GM12878 (cell line): ENCODE results near the gene PFDN4. TPM values are rescaled to one million over a fixed set of nuclear protein-coding genes. Genes with fewer than 3 reads are reported as not detected.
A peak's percentile ranks its signal among the peaks of the same experiment; 100 is the strongest.

ENCODE experiments used
- ATAC-seq: fragments of 200-7000 bp; cut with Tn5 transposase; 3 replicates; pipeline ENCODE4 v1.9.1; 2020; ENCODE audit warnings: mild to moderate bottlenecking, moderate library complexity
- BruUV-seq: library from RNA; stranded (reverse); fragments of 400-500 nt; replicated peaks from 2 replicates; lab custom pipeline; 2021; lab: Mats Ljungman, UMichigan
- CTCF ChIA-PET: fragments of 300-600 bp; sonication (Branson Sonifier 250); formaldehyde crosslinking; extraction: SDS; loops from one replicate; lab custom pipeline; 2021; ENCODE audit warnings: inconsistent platforms; lab: Yijun Ruan, JAX
- POLR2A ChIA-PET: fragments of 350-600 bp; formaldehyde crosslinking; extraction: SDS; loops from one replicate; lab custom pipeline; 2021; ENCODE audit warnings: inconsistent platforms; lab: Charles Lee
- RAD21 ChIA-PET: fragments of 300-600 bp; sonication (Branson Sonifier 250); formaldehyde crosslinking; loops from one replicate; lab custom pipeline; 2023; ENCODE audit warnings: antibody characterized with exemption; ENCODE audit not compliant: unreplicated experiment; lab: Charles Lee
- SMC1A ChIA-PET: fragments of 300-600 bp; sonication (Branson Sonifier 250); formaldehyde crosslinking; loops from one replicate; lab custom pipeline; 2023; ENCODE audit not compliant: unreplicated experiment, uncharacterized antibody; lab: Charles Lee
- DNase-seq: peaks from one replicate; pipeline ENCODE4 v3.0.0-alpha.2; 2011; ENCODE audit warnings: low read depth, low spot score
- FAIRE-seq: peaks from 3 replicates; lab custom pipeline; 2011; peaks lifted over from hg19 to GRCh38; lab: Jason Lieb, UNC
- H2AFZ ChIP-seq: 2 replicates; pipeline ENCODE4 v1.6.0; 2011; ENCODE audit warnings: low read depth, low read length, control low read depth; ENCODE audit not compliant: control insufficient read depth
- H3K27ac ChIP-seq: 2 replicates; pipeline ENCODE4 v1.5.1; 2011; ENCODE audit warnings: control low read depth; ENCODE audit not compliant: control insufficient read depth, insufficient read depth
- H3K27me3 ChIP-seq, 2 experiments: replicated peaks in 1 of 2; 2 replicates each; pipeline versions ENCODE4 v1.6.0 to v1.6.1; 2011; ENCODE audit warnings: low read length in 1 of 2; ENCODE audit not compliant: control insufficient read depth in 2 of 2, insufficient read depth in 2 of 2
- H3K36me3 ChIP-seq, 2 experiments: 2 replicates each; pipeline ENCODE4 v1.5.1; 2011; ENCODE audit warnings: low read length in 1 of 2; ENCODE audit not compliant: control insufficient read depth in 2 of 2, insufficient read depth in 2 of 2
- H3K4me1 ChIP-seq: 2 replicates; pipeline ENCODE4 v1.6.1; 2011; ENCODE audit warnings: mild to moderate bottlenecking, low read length, moderate library complexity, mixed read lengths; ENCODE audit not compliant: control insufficient read depth, insufficient read depth
- H3K4me2 ChIP-seq: 2 replicates; pipeline ENCODE4 v1.6.0; 2011; ENCODE audit warnings: control low read depth; ENCODE audit not compliant: control insufficient read depth, insufficient read depth
- H3K4me3 ChIP-seq: fragments of 200-600 bp; sonication (generic); 2 replicates; pipeline ENCODE4 v1.5.1; 2016
- H3K79me2 ChIP-seq: 2 replicates; pipeline ENCODE4 v1.6.0; 2011; ENCODE audit warnings: low read length; ENCODE audit not compliant: control insufficient read depth, insufficient read depth
- H3K9ac ChIP-seq: 2 replicates; pipeline ENCODE4 v1.8.0; 2011; ENCODE audit warnings: low read length, control low read depth, mixed read lengths; ENCODE audit not compliant: control insufficient read depth, insufficient read depth
- H3K9me3 ChIP-seq: replicated peaks from 3 replicates; pipeline ENCODE4 v1.5.1; 2011; ENCODE audit warnings: mild to moderate bottlenecking, low read length; ENCODE audit not compliant: control insufficient read depth, insufficient read depth
- H4K20me1 ChIP-seq: 2 replicates; pipeline ENCODE4 v1.6.0; 2011; ENCODE audit not compliant: control insufficient read depth, insufficient read depth
- ATF7 ChIP-seq: fragments of 450-650 bp; IDR thresholded peaks from 2 replicates; pipeline ENCODE4 v1.6.1; 2016; ENCODE audit warnings: low read depth, mild to moderate bottlenecking
- CBFB ChIP-seq: IDR thresholded peaks from 2 replicates; pipeline ENCODE4 v1.6.1; 2016; ENCODE audit warnings: antibody characterized with exemption, low read depth
- EGR1 ChIP-seq, 2 experiments: IDR thresholded peaks; 1 replicate in 1 of 2; 2 replicates in 1 of 2; pipeline ENCODE4 v1.6.1; 2011 to 2012; ENCODE audit warnings: low read depth in 2 of 2, low read length in 2 of 2, borderline replicate concordance in 1 of 2, mild to moderate bottlenecking in 1 of 2, moderate library complexity in 1 of 2
- ETV6 ChIP-seq, 2 experiments: fragments of 450-650 bp in 1 of 2; IDR thresholded peaks in 1 of 2; conservative IDR thresholded peaks in 1 of 2; 2 replicates each; pipeline ENCODE4 v1.6.1; 2014; ENCODE audit warnings: antibody characterized with exemption in 1 of 2, borderline replicate concordance in 1 of 2, low read depth in 1 of 2, mild to moderate bottlenecking in 1 of 2, moderate library complexity in 1 of 2
- MTA2 ChIP-seq: fragments of 450-650 bp; IDR thresholded peaks from 2 replicates; pipeline ENCODE4 v1.6.1; 2016; ENCODE audit warnings: low read depth, mild to moderate bottlenecking, moderate library complexity
- NFXL1 ChIP-seq: fragments of 450-650 bp; IDR thresholded peaks from 2 replicates; pipeline ENCODE4 v1.6.1; 2017; ENCODE audit warnings: antibody characterized with exemption, mild to moderate bottlenecking, borderline replicate concordance
- PAX5 ChIP-seq: IDR thresholded peaks from 2 replicates; pipeline ENCODE4 v1.6.1; 2011; ENCODE audit warnings: low read depth, low read length, borderline replicate concordance
- RFX5 ChIP-seq: IDR thresholded peaks from 2 replicates; pipeline ENCODE4 v1.6.1; 2011; ENCODE audit warnings: low read depth, low read length, improper control_type of control experiment
- ZNF217 ChIP-seq: fragments of 450-650 bp; IDR thresholded peaks from 2 replicates; pipeline ENCODE4 v1.6.1; 2017; ENCODE audit warnings: antibody characterized with exemption, mild to moderate bottlenecking
- WGBS: methylation state at CpG from one replicate; pipeline ENCODE4 v1.1.6; 2016; ENCODE audit warnings: low lambda C conversion rate; ENCODE audit not compliant: insufficient replicate concordance, insufficient coverage; ENCODE audit errors: missing lambda C conversion rate; 5-methylcytosine and 5-hydroxymethylcytosine counted together
- in situ Hi-C: fragments of 300-500 bp; cut with MboI; formaldehyde crosslinking; loops from 9 replicates; pipeline ENCODE4 v1.14.3; 2018; ENCODE audit warnings: mixed read lengths
- intact Hi-C: fragments of 100-400 bp; cut with micrococcal nuclease; formaldehyde crosslinking; loops from one replicate; pipeline ENCODE4 v1.14.2; 2022; ENCODE audit not compliant: unreplicated experiment
- polyA plus RNA-seq, 11 experiments: library from polyadenylated mRNA; depleted of rRNA in 4 of 11; unstranded in 6 of 11; stranded (reverse) in 5 of 11; fragments of >200 nt; fragmentation: Nextera tagmentation in 4 of 11; fragmentation: Illumina TruSeq in 1 of 11; extraction: Ambion mirVana in 4 of 11; extraction: Trizol in 1 of 11; gene quantifications; 1 replicate in 1 of 11; 2 replicates in 10 of 11; pipeline versions ENCODE4 v1.2.1 to v1.2.3, GENCODE V29; 2011 to 2016; ENCODE audit warnings: inconsistent platforms in 2 of 11, missing spikeins in 2 of 11, low read depth in 1 of 11
- total RNA-seq, 4 experiments: library from RNA; depleted of rRNA in 3 of 4; stranded (reverse); fragments of >200 nt in 3 of 4; fragmentation: Illumina TruSeq in 1 of 4; extraction: Trizol in 1 of 4; gene quantifications; 2 replicates each; pipeline versions ENCODE4 v1.2.1 to v1.2.3, GENCODE V29; 2013 to 2021
- TF ChIP-seq, protein P1 (sequence below): fragments of 450-650 bp; IDR thresholded peaks from 2 replicates; pipeline ENCODE4 v1.6.1; 2018; ENCODE audit warnings: mild to moderate bottlenecking, low read depth, moderate library complexity; ENCODE audit not compliant: partially characterized antibody

The PFDN4 gene
- total and polyA plus RNA-seq, 10 of the 15 experiments (the other 5 are each of a cell fraction or from before 2014, with no cell fraction given) = 36.9 to 136 (median 82.8) TPM

DNA sequence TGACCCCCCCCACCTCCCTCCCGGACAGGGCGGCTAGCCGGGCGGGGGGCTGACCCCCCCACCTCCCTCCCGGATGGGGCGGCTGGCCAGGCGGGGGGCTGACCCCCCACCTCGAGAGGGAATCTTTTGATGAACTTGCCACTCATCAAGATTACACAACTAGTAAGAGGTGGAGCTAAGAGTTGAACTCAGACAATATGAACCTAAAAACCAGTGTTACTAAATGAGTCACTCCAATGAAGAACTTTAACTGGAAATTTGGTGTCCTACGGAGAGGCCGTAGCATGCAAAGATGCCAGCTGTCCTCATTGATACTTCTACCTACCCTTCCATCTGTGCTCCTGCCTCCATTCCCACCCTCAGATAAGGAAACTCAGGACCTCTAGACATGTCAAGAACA is 42.8 kb downstream of the PFDN4 start:
- H3K4me2 ChIP-seq = no peak overlapping the region
- no peaks in the 10 kb centered on the region for H4K20me1 ChIP-seq
- in situ Hi-C loops (no loop called here), intact Hi-C loops (no loop called here)
- H3K79me2 ChIP-seq = no peaks in the 10 kb centered on the region
- no peaks in the 10 kb centered on the region for H3K27me3 ChIP-seq
- H3K36me3 ChIP-seq = no peaks in the 10 kb centered on the region
- H3K4me1 ChIP-seq = no peaks in the 10 kb centered on the region
- TF ChIP-seq NFXL1 (0 out of 2 replicates have a peak, but pooled peaks have one; percentile 18), CBFB (no peak)
- H3K9me3 ChIP-seq = no peaks in the 10 kb centered on the region
- POLR2A ChIA-PET = no interaction called here
- FAIRE-seq = no peak
- SMC1A ChIA-PET = no interaction called here
- WGBS = 60% methylated on average over 2 of the region's 10 CpGs
- no peak overlapping the region for H3K27ac ChIP-seq
- H2AFZ ChIP-seq = no peak overlapping the region
- ATAC-seq = no peak
- no peak overlapping the region for H3K9ac ChIP-seq
- CTCF ChIA-PET = interaction anchor here (0.6 to 1.1 kb wide), 2 partner anchors 9 to 43 kb away, joined by 3 read pairs; partner anchors contain the start of gene PFDN4
- no TSS peak for BruUV-seq
- RAD21 ChIA-PET = no interaction called here
- H3K4me3 ChIP-seq = no peak overlapping the region
- DNase-seq = no peak

DNA sequence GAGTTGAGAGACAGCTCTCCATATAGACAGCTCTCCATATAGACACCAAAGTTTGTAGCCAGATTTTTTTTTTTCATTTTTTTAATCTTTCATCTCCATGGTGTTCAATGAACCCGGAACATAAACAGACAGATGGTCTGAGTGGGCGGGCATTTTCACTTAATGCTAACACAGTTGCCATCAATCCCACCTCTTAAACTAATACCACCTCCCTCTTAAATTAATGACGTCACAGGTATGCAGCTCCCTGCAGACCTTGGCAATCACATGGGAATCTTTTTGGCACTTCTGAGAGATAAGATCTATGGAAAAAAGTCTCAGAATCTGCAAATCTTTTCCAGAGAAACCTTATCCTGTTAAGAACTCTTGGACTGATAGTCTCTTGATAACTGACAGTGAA is 43.2 kb downstream of the PFDN4 start:
- in situ Hi-C loops (no loop called here), intact Hi-C loops (no loop called here)
- Histone ChIP-seq H3K4me3 (no peak overlapping the region), H3K79me2 (no peaks in the 10 kb centered on the region), H3K27me3 (no peaks in the 10 kb centered on the region), H3K4me1 (no peaks in the 10 kb centered on the region), H3K9me3 (no peaks in the 10 kb centered on the region), H2AFZ (no peak overlapping the region), H3K36me3 (no peaks in the 10 kb centered on the region), H3K4me2 (no peak overlapping the region), H3K9ac (no peak overlapping the region), H4K20me1 (no peaks in the 10 kb centered on the region), H3K27ac (no peak overlapping the region)
- CTCF ChIA-PET = interaction anchor here (1.1 kb wide), 1 partner anchor 43 kb away, joined by 3 read pairs; the partner anchor contains the start of gene PFDN4
- ATAC-seq (no peak), FAIRE-seq (no peak), DNase-seq (no peak)
- TF ChIP-seq RFX5 (no peak), MTA2 (no peak), ETV6 (conservative IDR thresholded peaks at IDR 0.05 in 1 of 2, IDR thresholded peaks at IDR 0.05 in 1 of 2; ENCODE audit: borderline replicate concordance in 1 of 2, low read depth in 1 of 2) (peak in 1 of 2 experiments; percentile 98; a peak in 2 of 4 replicates), ZNF217 (no peak), NFXL1 (0 out of 2 replicates have a peak, but pooled peaks have one; percentile 5), PAX5 (no peak), ATF7 (peak; percentile 25; the same call in 1 of the 2 replicates), EGR1 (IDR thresholded peaks at IDR 0.05; ENCODE audit: borderline replicate concordance in 1 of 2, low read depth in 2 of 2, low read length in 2 of 2) (no peak)
- TF ChIP-seq, protein P1, sequence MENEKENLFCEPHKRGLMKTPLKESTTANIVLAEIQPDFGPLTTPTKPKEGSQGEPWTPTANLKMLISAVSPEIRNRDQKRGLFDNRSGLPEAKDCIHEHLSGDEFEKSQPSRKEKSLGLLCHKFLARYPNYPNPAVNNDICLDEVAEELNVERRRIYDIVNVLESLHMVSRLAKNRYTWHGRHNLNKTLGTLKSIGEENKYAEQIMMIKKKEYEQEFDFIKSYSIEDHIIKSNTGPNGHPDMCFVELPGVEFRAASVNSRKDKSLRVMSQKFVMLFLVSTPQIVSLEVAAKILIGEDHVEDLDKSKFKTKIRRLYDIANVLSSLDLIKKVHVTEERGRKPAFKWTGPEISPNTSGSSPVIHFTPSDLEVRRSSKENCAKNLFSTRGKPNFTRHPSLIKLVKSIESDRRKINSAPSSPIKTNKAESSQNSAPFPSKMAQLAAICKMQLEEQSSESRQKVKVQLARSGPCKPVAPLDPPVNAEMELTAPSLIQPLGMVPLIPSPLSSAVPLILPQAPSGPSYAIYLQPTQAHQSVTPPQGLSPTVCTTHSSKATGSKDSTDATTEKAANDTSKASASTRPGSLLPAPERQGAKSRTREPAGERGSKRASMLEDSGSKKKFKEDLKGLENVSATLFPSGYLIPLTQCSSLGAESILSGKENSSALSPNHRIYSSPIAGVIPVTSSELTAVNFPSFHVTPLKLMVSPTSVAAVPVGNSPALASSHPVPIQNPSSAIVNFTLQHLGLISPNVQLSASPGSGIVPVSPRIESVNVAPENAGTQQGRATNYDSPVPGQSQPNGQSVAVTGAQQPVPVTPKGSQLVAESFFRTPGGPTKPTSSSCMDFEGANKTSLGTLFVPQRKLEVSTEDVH = no peak
- SMC1A ChIA-PET = no interaction called here
- POLR2A ChIA-PET = no interaction called here
- RAD21 ChIA-PET = no interaction called here
- 86% methylated on average over 3 of the region's 3 CpGs for WGBS
- no TSS peak for BruUV-seq
